ENCODE results near the gene FOXG1. TPM values are rescaled to one million over a fixed set of nuclear protein-coding genes. Genes with fewer than 3 reads are reported as not detected.

Gene FOXG1
- polyA plus RNA-seq, 2 of the 4 experiments (the other 2 are of a cell fraction) = 0.01 to 0.10 TPM

- TF ChIP-seq, protein P1, sequence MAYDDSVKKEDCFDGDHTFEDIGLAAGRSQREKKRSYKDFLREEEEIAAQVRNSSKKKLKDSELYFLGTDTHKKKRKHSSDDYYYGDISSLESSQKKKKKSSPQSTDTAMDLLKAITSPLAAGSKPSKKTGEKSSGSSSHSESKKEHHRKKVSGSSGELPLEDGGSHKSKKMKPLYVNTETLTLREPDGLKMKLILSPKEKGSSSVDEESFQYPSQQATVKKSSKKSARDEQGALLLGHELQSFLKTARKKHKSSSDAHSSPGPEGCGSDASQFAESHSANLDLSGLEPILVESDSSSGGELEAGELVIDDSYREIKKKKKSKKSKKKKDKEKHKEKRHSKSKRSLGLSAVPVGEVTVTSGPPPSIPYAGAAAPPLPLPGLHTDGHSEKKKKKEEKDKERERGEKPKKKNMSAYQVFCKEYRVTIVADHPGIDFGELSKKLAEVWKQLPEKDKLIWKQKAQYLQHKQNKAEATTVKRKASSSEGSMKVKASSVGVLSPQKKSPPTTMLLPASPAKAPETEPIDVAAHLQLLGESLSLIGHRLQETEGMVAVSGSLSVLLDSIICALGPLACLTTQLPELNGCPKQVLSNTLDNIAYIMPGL (CRISPR knock-in tag; IDR thresholded peaks at IDR 0.05; ENCODE audit: borderline replicate concordance) = no peak
- no peak for TF ChIP-seq CHD2 (IDR thresholded peaks at IDR 0.05; ENCODE audit: low read length, partially characterized antibody)
- TF ChIP-seq, protein P2, sequence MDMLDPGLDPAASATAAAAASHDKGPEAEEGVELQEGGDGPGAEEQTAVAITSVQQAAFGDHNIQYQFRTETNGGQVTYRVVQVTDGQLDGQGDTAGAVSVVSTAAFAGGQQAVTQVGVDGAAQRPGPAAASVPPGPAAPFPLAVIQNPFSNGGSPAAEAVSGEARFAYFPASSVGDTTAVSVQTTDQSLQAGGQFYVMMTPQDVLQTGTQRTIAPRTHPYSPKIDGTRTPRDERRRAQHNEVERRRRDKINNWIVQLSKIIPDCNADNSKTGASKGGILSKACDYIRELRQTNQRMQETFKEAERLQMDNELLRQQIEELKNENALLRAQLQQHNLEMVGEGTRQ (IDR thresholded peaks at IDR 0.05) = no peak
- TF ChIP-seq CHD4 (IDR thresholded peaks at IDR 0.05; ENCODE audit: borderline replicate concordance) = no peak
- no peak for TF ChIP-seq HOXB13 (CRISPR knock-in tag; IDR thresholded peaks at IDR 0.05; ENCODE audit: low read depth)
- TF ChIP-seq JUN (IDR thresholded peaks at IDR 0.05) = no peak
- TF ChIP-seq RARB (CRISPR knock-in tag; IDR thresholded peaks at IDR 0.05) = no peak
- no peak for TF ChIP-seq FOXS1 (CRISPR knock-in tag; IDR thresholded peaks at IDR 0.05)
These were observed 6.1 kb upstream of the FOXG1 start (continued) for GRCh38 chr14:28760431-28760996.

GRCh38 chr14:28761438-28762291 lies 4.9 kb upstream of the FOXG1 start:
- 78% methylated on average over 33 of the region's 33 CpGs for WGBS (ENCODE audit: missing lambda C conversion rate)
- no peak for DNase-seq (ENCODE audit: low read depth in 1 of 2, low spot score in 1 of 2)
- no peak for FAIRE-seq
- TF ChIP-seq HES2 (IDR thresholded peaks at IDR 0.05) (no peak), RFX5 (IDR thresholded peaks at IDR 0.05) (no peak), GATA3 (IDR thresholded peaks at IDR 0.05; ENCODE audit: borderline replicate concordance) (no peak), HOXB5 (CRISPR knock-in tag; IDR thresholded peaks at IDR 0.05) (no peak), E2F6 (IDR thresholded peaks at IDR 0.05; ENCODE audit: borderline replicate concordance, low read depth) (no peak), REST (IDR thresholded peaks at IDR 0.05) (no peak), RAD21 (conservative IDR thresholded peaks at IDR 0.05 in 1 of 2, IDR thresholded peaks at IDR 0.05 in 1 of 2) (no peak), RCOR1 (IDR thresholded peaks at IDR 0.05; ENCODE audit: low read depth, low read length) (no peak), MAZ (IDR thresholded peaks at IDR 0.05; ENCODE audit: borderline replicate concordance, low read depth, low read length) (no peak), BCL3 (IDR thresholded peaks at IDR 0.05) (no peak), NR3C1 (IDR thresholded peaks at IDR 0.05) (no peak), ZSCAN20 (CRISPR knock-in tag; IDR thresholded peaks at IDR 0.05) (no peak), MAFK (IDR thresholded peaks at IDR 0.05; ENCODE audit: partially characterized antibody) (no peak), TFCP2L1 (CRISPR knock-in tag; IDR thresholded peaks at IDR 0.05) (no peak), TP53 (CRISPR knock-in tag; IDR thresholded peaks at IDR 0.05) (no peak), POLR2AphosphoS2 (conservative IDR thresholded peaks at IDR 0.05; ENCODE audit: low read length) (no peak)
- TF ChIP-seq, protein P2 (IDR thresholded peaks at IDR 0.05) = no peak
- TF ChIP-seq, protein P1 (CRISPR knock-in tag; IDR thresholded peaks at IDR 0.05; ENCODE audit: borderline replicate concordance) = no peak
- Histone ChIP-seq H3K9me3 (no peaks in the 10 kb centered on the region), H3K27ac (no peak overlapping the region), H3K4me2 (no peak overlapping the region), H3K4me3 (no peak overlapping the region), H3K4me1 (no peaks in the 10 kb centered on the region)
- POLR2A ChIA-PET = no interaction called here
- no peak for ATAC-seq
- CTCF ChIA-PET = interaction anchor here (0.9 to 2.1 kb wide), 2 partner anchors 775 to 1452 kb away, joined by 3 to 5 read pairs; no protein-coding TSS in a partner anchor
